ENCODE measurements around the gene SLC6A6.

SLC6A6 gene

DNA sequence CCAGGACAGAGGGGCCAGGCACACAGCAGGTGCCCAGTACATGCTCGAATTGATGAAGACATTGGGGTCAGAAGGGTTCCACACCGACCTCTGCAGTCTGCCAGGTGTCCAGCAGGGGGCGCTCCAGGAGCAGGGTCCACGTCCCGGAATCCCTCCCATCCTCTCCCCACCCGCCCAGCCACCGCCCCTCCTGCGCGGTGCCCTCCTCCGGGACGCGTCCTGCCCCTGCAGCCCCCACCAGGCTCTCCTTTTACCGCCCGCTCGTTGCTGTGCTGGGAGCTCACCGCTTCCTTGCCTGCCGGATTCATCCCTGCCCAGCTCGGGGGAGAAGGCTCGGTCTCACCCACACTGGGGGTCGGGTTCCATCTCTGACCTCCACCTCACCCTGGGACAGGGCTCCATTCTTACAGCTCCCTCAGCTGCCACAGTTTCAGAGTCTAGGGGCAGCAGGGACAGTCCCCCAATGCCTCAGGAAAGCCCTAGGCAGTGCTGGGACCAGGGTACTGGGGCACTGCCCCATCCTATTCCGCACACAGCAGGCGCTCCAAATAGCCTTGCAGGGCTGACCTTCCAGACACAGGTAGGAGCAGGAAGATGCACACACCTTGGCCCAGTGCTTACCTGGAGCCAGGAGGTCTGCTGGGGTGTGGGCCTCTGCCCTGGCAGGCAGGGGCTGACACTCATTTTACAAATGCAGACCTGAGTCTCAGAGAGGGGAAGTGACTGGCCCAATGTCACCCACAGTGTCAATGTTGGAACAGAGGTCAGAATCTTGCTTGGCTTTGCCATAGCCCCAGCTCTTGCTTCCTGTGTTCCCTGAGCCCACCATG is 106.8 kb downstream of the SLC6A6 start:
- H3K36me3 ChIP-seq, result no peaks in the 10 kb centered on the region
- H3K9me3 ChIP-seq, result no peaks in the 10 kb centered on the region
- TF ChIP-seq CTCF (IDR thresholded peaks at IDR 0.05; ENCODE audit: low read depth, low read length), result peak; percentile 62
- no peak overlapping the region for H3K4me3 ChIP-seq (ENCODE audit: low read depth, low read length)
- H3K4me1 ChIP-seq, result no peaks in the 10 kb centered on the region
- no peaks in the 10 kb centered on the region for H3K27me3 ChIP-seq
- peak; percentile 71 for DNase-seq

DNA sequence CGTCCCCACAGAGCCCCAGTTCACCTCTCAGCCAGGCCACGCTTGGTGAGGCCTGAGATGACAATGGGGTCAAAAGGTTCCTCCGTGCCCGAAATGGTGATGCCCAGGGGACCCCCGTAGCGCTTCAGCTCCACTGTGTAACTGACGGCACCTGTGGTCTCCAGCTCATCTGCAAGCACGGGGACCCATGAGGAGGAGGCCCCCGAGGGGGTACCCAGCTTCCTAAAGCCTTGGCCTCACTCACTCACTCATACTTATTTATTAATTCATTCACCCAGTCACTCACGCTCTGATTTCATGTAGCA is 107.3 kb downstream of the SLC6A6 start:
- no peak for TF ChIP-seq CTCF (IDR thresholded peaks at IDR 0.05; ENCODE audit: low read depth, low read length)
- Histone ChIP-seq H3K9me3 (no peaks in the 10 kb centered on the region), H3K4me3 (ENCODE audit: low read depth, low read length) (no peak overlapping the region), H3K4me1 (no peaks in the 10 kb centered on the region), H3K36me3 (no peaks in the 10 kb centered on the region), H3K27me3 (no peaks in the 10 kb centered on the region)
- DNase-seq, result no peak

DNA sequence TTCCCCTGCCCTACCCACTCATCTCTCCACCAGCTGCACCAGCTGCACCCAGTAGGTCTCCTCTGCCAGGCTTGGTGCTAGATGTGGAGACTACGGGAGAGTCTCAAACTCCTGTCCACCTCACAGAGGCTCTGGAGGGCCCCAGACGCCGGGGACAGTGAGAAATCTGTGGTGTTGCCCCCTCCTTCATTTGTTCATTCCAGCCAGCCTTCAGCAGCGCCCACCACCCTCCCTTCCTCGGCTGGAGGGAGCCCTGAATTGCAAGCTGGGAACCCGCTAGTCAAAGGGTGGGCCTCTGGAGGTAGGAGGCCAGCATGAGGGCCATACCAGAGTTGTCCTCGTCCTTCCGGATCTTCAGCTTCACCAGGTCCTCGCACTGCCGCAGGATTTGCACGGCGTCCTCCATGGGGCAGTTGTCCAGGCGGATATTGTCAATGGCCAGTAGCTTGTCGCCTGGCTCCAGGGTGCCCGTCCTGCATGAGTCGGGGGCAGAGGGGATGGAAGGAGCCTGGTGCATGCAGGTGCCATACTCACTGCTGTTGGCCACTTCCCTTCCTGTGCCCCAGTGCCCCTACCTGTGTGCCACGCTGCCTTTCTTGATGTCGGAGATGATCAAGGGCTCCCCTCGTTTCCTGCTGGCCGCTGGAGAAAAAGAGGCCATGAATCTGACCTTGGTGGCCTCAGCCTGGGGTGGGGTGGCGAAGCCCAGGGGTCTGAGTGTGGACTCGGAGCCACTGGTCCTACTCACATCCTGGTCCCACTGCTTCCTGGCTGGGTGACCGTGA is 108.6 kb downstream of the SLC6A6 start:
- Histone ChIP-seq H3K9me3 (no peaks in the 10 kb centered on the region), H3K36me3 (no peaks in the 10 kb centered on the region), H3K27me3 (no peaks in the 10 kb centered on the region), H3K4me3 (ENCODE audit: low read depth, low read length) (no peak overlapping the region), H3K4me1 (no peaks in the 10 kb centered on the region)
- DNase-seq, result no peak
- no peak for TF ChIP-seq CTCF (IDR thresholded peaks at IDR 0.05; ENCODE audit: low read depth, low read length)

GRCh38 chr3:14511623-14512280 is 109.3 kb downstream of the SLC6A6 start:
- peak; percentile 24 for DNase-seq
- H3K27me3 ChIP-seq, result no peaks in the 10 kb centered on the region

DNA sequence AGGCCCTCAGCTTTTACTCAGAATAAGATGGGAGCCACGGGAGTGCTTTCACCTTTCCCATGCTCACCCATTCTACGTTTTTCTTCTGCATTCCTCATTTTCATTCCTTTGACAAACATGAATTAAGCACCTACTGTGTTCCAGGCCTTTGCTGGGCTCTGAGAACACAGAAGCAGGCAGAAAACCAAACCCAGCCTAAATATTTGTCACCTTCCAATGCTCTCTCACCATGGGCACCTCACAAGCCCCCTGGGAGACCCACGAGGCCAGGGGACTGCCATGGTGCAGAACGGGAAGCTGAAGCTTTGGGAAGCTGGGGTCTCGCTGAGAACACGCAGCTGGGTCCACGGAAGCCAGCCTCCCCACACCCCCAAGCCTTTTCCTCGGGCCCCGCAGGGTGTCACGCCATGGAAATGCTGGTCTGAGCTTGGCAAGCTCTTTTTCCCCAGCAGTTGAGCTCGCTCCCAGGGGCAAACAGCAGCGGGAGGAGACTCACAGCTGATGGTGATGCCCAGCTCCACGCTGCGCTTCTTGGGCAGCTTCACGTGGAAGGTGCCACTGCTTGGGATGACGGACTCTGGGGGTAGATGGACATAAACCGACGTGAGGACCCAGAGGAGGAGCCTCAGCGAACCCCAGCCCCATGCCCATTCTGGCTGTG is 110.0 kb downstream of the SLC6A6 start:
- no peak for TF ChIP-seq CTCF (IDR thresholded peaks at IDR 0.05; ENCODE audit: low read depth, low read length)
- no peak for DNase-seq
- Histone ChIP-seq H3K27me3 (no peaks in the 10 kb centered on the region), H3K4me1 (no peaks in the 10 kb centered on the region), H3K9me3 (no peaks in the 10 kb centered on the region), H3K4me3 (ENCODE audit: low read depth, low read length) (no peak overlapping the region), H3K36me3 (no peaks in the 10 kb centered on the region)

More at GRCh38 chr3:14511623-14512280, 109.3 kb downstream of the SLC6A6 start:
- TF ChIP-seq CTCF (IDR thresholded peaks at IDR 0.05; ENCODE audit: low read depth, low read length), result no peak
- Histone ChIP-seq H3K4me3 (ENCODE audit: low read depth, low read length) (no peak overlapping the region), H3K4me1 (no peaks in the 10 kb centered on the region), H3K9me3 (no peaks in the 10 kb centered on the region), H3K36me3 (no peaks in the 10 kb centered on the region)

Data from BE2C (cell line).